K562 treated with DMSO at 1 percent for 48 hours (cell line): ENCODE results near the gene SPAG5. TPM values are rescaled to one million over a fixed set of nuclear protein-coding genes. Genes with fewer than 3 reads are reported as not detected.

Experiments used
- total RNA-seq: library from RNA; unstranded; fragments of 300-600 nt; gene quantifications from 2 replicates; pipeline ENCODE4 v1.2.3, GENCODE V29; 2022; ENCODE audit warnings: low replicate concordance; ENCODE audit errors: extremely low read depth

Gene SPAG5
- not detected in 2 replicates for total RNA-seq

GRCh38 chr17:28598799-28599310 is at the start of gene SPAG5:
Gene SPAG5, minus strand, starts transcription at chr17:28599025. Its CDS starts 79 bp downstream, at chr17:28598946.

GRCh38 chr17:28644787-28645575 is 46.2 kb upstream of the SPAG5 start, which contains the start of gene BLTP2:
Gene BLTP2, minus strand, starts transcription at chr17:28645158. Its CDS starts 102 bp downstream, at chr17:28645056.

GRCh38 chr17:28613931-28614381 is 15.1 kb upstream of the SPAG5 start, which contains the start of gene RSKR:
Gene RSKR, minus strand, starts transcription at chr17:28614185. Its CDS starts 24 bp downstream, at chr17:28614161.

GRCh38 chr17:28576758-28577465 is 21.9 kb downstream of the SPAG5 start, which contains the start of gene ALDOC:
Gene ALDOC, minus strand, starts transcription at chr17:28576895. Its CDS starts 1,363 bp downstream, at chr17:28575532.

GRCh38 chr17:28571361-28572122 is 27.3 kb downstream of the SPAG5 start, which contains the start of gene PIGS:
Gene PIGS, minus strand, starts transcription at chr17:28571524. Its CDS starts 28 bp downstream, at chr17:28571496.

GRCh38 chr17:28552176-28552999 is 46.4 kb downstream of the SPAG5 start, which contains the start of gene UNC119:
Gene UNC119, minus strand, starts transcription at chr17:28552624. Its CDS starts 67 bp downstream, at chr17:28552557.

Other genes with a start within 250 kb of the SPAG5 start
- not detected in 2 replicates for gene POLDIP2, start 241.5 kb downstream of the SPAG5 start, total RNA-seq
- gene SEBOX, start 233.8 kb downstream of the SPAG5 start, total RNA-seq, result not detected in 2 replicates
- gene VTN, start 228.7 kb downstream of the SPAG5 start, total RNA-seq, result not detected in 2 replicates
- not detected in 2 replicates for gene SARM1, start 227.3 kb downstream of the SPAG5 start, total RNA-seq
- not detected in 2 replicates for gene SLC46A1, start 192.8 kb downstream of the SPAG5 start, total RNA-seq
- gene SLC13A2, start 125.4 kb downstream of the SPAG5 start, total RNA-seq, result not detected in 2 replicates
- not detected in 2 replicates for gene FOXN1, start 92.7 kb downstream of the SPAG5 start, total RNA-seq
- not detected in 2 replicates for gene UNC119, start 46.4 kb downstream of the SPAG5 start, total RNA-seq
- not detected in 2 replicates for gene PIGS, start 27.5 kb downstream of the SPAG5 start, total RNA-seq
- gene ALDOC, start 22.1 kb downstream of the SPAG5 start, total RNA-seq, result not detected in 2 replicates
- gene RSKR, start 15.2 kb upstream of the SPAG5 start, total RNA-seq, result not detected in 2 replicates
- gene BLTP2, start 46.1 kb upstream of the SPAG5 start, total RNA-seq, result 500 TPM in 1 of 2 replicates, not detected in the other
- not detected in 2 replicates for gene SDF2, start 62.9 kb upstream of the SPAG5 start, total RNA-seq
- gene SUPT6H, start 63.2 kb upstream of the SPAG5 start, total RNA-seq, result not detected in 2 replicates
- not detected in 2 replicates for gene PROCA1, start 112.9 kb upstream of the SPAG5 start, total RNA-seq
- gene RAB34, start 118.8 kb upstream of the SPAG5 start, total RNA-seq, result not detected in 2 replicates
- gene RPL23A, start 121.0 kb upstream of the SPAG5 start, total RNA-seq, result 801 and 2,820 TPM in 2 replicates
- gene TLCD1, start 127.2 kb upstream of the SPAG5 start, total RNA-seq, result not detected in 2 replicates
- gene NEK8, start 129.8 kb upstream of the SPAG5 start, total RNA-seq, result not detected in 2 replicates
- 567 TPM in 1 of 2 replicates, not detected in the other for gene TRAF4, start 145.0 kb upstream of the SPAG5 start, total RNA-seq
- gene FAM222B, start 243.8 kb upstream of the SPAG5 start, total RNA-seq, result not detected in 2 replicates